Parathyroid adenoma (tissue), 2 donors: ENCODE results near the gene TP53BP1.

ENCODE experiments used
- H2AFZ ChIP-seq: fragments of 300-600 bp; sonication (generic); one replicate; pipeline ENCODE4 v1.7.0; 2017; ENCODE audit warnings: antibody characterized with exemption, mild to moderate bottlenecking
- H3K27ac ChIP-seq: fragments of 300-600 bp; sonication (generic); one replicate; pipeline ENCODE4 v1.7.0; 2017
- H3K27me3 ChIP-seq: fragments of 300-600 bp; sonication (generic); one replicate; pipeline ENCODE4 v1.7.0; 2017; ENCODE audit warnings: low read length; ENCODE audit not compliant: control insufficient read depth, insufficient read depth
- H3K36me3 ChIP-seq: fragments of 300-600 bp; sonication (generic); one replicate; pipeline ENCODE4 v1.7.0; 2017; ENCODE audit warnings: low read length; ENCODE audit not compliant: control insufficient read depth, insufficient read depth
- H3K4me1 ChIP-seq: fragments of 300-600 bp; sonication (generic); one replicate; pipeline ENCODE4 v1.7.0; 2017; ENCODE audit warnings: control low read depth
- H3K4me2 ChIP-seq: fragments of 300-600 bp; sonication (generic); one replicate; pipeline ENCODE4 v1.7.0; 2017; ENCODE audit warnings: low read length
- H3K4me3 ChIP-seq: fragments of 300-600 bp; sonication (generic); one replicate; pipeline ENCODE4 v1.7.0; 2017; ENCODE audit warnings: low read depth, low read length
- H3K79me2 ChIP-seq: fragments of 300-600 bp; sonication (generic); one replicate; pipeline ENCODE4 v1.7.0; 2017; ENCODE audit warnings: control low read depth
- H3K9ac ChIP-seq: fragments of 300-600 bp; sonication (generic); one replicate; pipeline ENCODE4 v1.7.0; 2017; ENCODE audit warnings: mild to moderate bottlenecking
- H3K9me3 ChIP-seq: fragments of 300-600 bp; sonication (generic); one replicate; pipeline ENCODE4 v1.7.0; 2017; ENCODE audit warnings: low read length; ENCODE audit not compliant: control insufficient read depth
- TF ChIP-seq, protein P1 (sequence below): fragments of 300-600 bp; sonication (generic); IDR thresholded peaks from one replicate; pipeline ENCODE4 v1.7.0; 2017; ENCODE audit warnings: antibody characterized with exemption, mild to moderate bottlenecking
- donor health status: primary hyperparathyroidism.

TP53BP1 gene

DNA sequence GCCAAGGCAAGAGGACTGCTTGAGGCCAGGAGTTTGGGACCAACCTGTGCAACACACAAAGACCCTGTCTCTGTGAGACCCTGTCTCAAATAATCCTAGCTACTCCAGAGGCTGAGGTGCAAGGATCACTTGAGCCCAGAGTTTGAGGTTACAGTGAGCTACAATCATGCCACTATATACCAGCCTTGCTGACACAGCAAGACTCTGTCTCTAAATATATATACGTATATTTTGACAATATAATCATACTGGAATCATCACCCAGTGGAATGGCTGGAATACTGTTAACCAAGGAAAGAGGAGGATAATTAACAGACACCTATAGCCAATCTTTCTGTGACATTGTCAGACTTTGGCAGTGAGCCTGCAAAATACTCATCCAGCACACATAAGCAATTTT, 15.5 kb upstream of the TP53BP1 start:
- H3K36me3 ChIP-seq = no peaks in the 10 kb centered on the region
- peaks cover 6% of the 10 kb centered on the region for H3K79me2 ChIP-seq
- no peak overlapping the region for H2AFZ ChIP-seq
- H3K4me2 ChIP-seq = no peak overlapping the region
- H3K27me3 ChIP-seq = no peaks in the 10 kb centered on the region
- H3K4me3 ChIP-seq = no peak overlapping the region
- H3K27ac ChIP-seq = peak overlapping the region; percentile 94
- peaks cover 10% of the 10 kb centered on the region for H3K4me1 ChIP-seq
- no peaks in the 10 kb centered on the region for H3K9me3 ChIP-seq
- no peak overlapping the region for H3K9ac ChIP-seq
- TF ChIP-seq, protein P1, sequence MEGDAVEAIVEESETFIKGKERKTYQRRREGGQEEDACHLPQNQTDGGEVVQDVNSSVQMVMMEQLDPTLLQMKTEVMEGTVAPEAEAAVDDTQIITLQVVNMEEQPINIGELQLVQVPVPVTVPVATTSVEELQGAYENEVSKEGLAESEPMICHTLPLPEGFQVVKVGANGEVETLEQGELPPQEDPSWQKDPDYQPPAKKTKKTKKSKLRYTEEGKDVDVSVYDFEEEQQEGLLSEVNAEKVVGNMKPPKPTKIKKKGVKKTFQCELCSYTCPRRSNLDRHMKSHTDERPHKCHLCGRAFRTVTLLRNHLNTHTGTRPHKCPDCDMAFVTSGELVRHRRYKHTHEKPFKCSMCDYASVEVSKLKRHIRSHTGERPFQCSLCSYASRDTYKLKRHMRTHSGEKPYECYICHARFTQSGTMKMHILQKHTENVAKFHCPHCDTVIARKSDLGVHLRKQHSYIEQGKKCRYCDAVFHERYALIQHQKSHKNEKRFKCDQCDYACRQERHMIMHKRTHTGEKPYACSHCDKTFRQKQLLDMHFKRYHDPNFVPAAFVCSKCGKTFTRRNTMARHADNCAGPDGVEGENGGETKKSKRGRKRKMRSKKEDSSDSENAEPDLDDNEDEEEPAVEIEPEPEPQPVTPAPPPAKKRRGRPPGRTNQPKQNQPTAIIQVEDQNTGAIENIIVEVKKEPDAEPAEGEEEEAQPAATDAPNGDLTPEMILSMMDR = no peak

DNA sequence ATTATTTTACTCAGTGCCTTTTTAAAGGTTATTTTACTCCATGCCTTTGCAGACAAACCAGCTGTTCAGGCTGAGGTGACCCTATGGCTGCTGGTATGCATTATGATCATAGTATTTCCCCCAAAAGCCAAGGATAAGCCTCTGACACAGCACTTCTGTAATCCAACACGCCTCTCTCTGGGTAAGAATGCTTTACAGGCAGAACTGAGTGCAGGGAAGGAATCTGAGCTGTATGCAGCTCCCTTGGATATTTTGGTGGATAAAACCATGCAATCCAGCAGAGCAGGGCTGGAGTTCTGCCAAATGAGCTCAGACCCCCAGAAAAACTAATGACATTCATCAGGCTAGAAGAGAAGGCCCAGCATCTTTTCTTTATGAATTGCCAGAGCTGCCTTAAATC, 12.8 kb upstream of the TP53BP1 start:
- no peaks in the 10 kb centered on the region for H3K36me3 ChIP-seq
- peak overlapping the region; percentile 29 for H3K27ac ChIP-seq
- H3K9ac ChIP-seq = no peak overlapping the region

DNA sequence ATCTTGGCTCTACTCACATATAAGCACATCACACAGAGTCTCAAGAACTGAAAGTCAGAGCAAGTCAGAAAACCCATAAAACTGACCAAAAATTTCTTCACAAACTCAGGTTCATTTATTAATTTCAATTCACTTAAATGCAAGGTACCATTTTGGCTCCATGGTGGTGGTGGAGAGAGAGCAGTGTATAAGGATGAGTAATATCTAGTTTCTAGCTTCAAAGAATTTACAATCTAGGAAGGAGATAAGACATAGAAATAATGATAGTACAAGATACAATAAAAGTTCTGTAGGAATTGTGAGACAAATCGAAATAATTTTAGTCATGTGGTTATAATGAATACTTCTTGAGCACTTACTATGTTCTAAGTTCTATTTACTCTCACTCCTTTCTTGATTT, 6.7 kb upstream of the TP53BP1 start:
- TF ChIP-seq, protein P1 = no peak

More for the DNA sequence above, 12.8 kb upstream of the TP53BP1 start:
- H3K79me2 ChIP-seq = peaks cover 6% of the 10 kb centered on the region
- H3K4me3 ChIP-seq = no peak overlapping the region
- no peaks in the 10 kb centered on the region for H3K9me3 ChIP-seq
- H3K27me3 ChIP-seq = no peaks in the 10 kb centered on the region
- TF ChIP-seq, protein P1 = no peak
- H3K4me2 ChIP-seq = no peak overlapping the region
- H3K4me1 ChIP-seq = peaks cover 8% of the 10 kb centered on the region
- no peak overlapping the region for H2AFZ ChIP-seq

DNA sequence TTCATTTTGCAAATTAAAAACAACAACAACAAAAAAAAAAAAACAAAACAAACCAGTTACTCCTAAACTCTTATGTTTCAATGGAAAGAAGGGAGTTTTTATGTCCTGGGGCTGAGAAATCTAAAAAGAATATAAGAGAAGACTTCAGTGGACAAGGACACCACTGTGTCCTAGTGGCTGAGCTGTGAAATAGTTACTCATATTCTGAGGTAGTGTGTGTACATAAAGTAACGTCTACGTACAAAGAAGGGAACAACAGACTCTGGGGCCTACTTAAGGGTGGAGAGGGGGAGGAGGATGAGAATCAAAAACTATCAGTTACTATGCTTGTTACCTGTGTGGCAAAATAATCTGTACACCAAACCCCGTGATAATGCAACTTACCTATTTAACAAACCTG, 6.0 kb upstream of the TP53BP1 start:
- H3K4me2 ChIP-seq = no peak overlapping the region
- TF ChIP-seq, protein P1 = no peak
- H3K4me3 ChIP-seq = no peak overlapping the region
- H3K9ac ChIP-seq = no peak overlapping the region
- H2AFZ ChIP-seq = no peak overlapping the region
- H3K27ac ChIP-seq = no peak overlapping the region
- H3K4me1 ChIP-seq = no peaks in the 10 kb centered on the region
- H3K79me2 ChIP-seq = no peaks in the 10 kb centered on the region
- H3K9me3 ChIP-seq = no peaks in the 10 kb centered on the region
- H3K27me3 ChIP-seq = no peaks in the 10 kb centered on the region
- no peaks in the 10 kb centered on the region for H3K36me3 ChIP-seq

More for the DNA sequence above, 6.7 kb upstream of the TP53BP1 start:
- H3K9ac ChIP-seq = no peak overlapping the region
- H3K4me2 ChIP-seq = no peak overlapping the region
- no peak overlapping the region for H3K27ac ChIP-seq
- H3K79me2 ChIP-seq = no peaks in the 10 kb centered on the region
- H3K9me3 ChIP-seq = no peaks in the 10 kb centered on the region
- H3K4me3 ChIP-seq = no peak overlapping the region
- no peaks in the 10 kb centered on the region for H3K27me3 ChIP-seq
- no peaks in the 10 kb centered on the region for H3K36me3 ChIP-seq
- H3K4me1 ChIP-seq = no peaks in the 10 kb centered on the region
- no peak overlapping the region for H2AFZ ChIP-seq

DNA sequence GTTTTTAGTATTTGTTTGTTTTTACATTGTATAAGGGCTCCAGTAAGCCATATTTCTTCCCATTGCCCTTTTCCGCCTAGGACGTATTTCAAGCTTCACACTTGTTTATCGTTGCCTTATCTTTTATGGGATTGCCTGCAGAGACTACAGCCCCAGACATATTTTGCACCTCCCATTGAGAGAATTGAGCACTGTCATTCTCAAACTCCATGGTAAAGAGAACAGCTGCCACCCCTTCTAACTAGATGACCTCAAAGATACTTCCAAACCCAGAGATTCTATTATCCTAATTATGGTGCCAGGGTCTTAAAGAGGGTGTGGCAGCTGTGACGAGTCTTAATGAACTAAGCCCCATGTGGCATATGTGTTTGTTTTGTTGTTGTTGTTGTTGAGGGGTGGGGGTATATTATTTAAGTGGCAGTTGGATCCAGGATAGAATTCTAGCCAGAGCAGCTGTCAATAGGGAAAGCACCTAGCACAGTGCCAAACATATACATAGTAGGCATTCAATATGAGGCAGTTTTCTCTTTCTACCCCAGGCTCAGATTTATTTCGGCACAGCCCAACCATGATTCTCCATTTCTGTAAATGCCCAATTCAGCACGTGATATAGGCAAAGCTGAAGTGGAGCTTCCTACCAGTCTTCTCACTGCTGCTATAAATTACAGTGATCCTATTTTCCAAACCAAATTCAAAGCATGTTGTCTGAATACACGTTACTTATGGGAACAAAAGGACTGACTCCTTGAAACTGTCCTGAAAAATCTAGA, 932 bp upstream of the TP53BP1 start:
- Histone ChIP-seq H3K9me3 (no peaks in the 10 kb centered on the region), H3K4me1 (peaks cover 6% of the 10 kb centered on the region), H3K27ac (peak overlapping the region; percentile 80), H3K27me3 (no peaks in the 10 kb centered on the region), H3K36me3 (no peaks in the 10 kb centered on the region), H3K4me2 (peak overlapping the region; percentile 76), H2AFZ (peak overlapping the region; percentile 89), H3K79me2 (peaks cover 6% of the 10 kb centered on the region), H3K4me3 (peak overlapping the region; percentile 66), H3K9ac (no peak overlapping the region)
- TF ChIP-seq, protein P1 = no peak
